ENCODE data around the gene SLC14A1. TPM values are rescaled to one million over a fixed set of nuclear protein-coding genes. Genes with fewer than 3 reads are reported as not detected.

SLC14A1 gene
- total and polyA plus RNA-seq, 2 of the 13 experiments (the other 11 are each of a cell fraction or from before 2014, with no cell fraction given), result not detected

- intact Hi-C loops (cut with micrococcal nuclease; ENCODE audit: unreplicated experiment) (no loop called here), in situ Hi-C loops (cut with HindIII; ENCODE audit: extremely low pct_ligation_motif_present, low pct_unique_long_range_greater_than_20kb) (no loop called here)
- ChIA-PET CTCF (ENCODE audit: low intra/inter-chr PET ratio, low total read pairs) (no interaction called here), POLR2A (no interaction called here)
- FAIRE-seq (no peak), DNase-seq (ENCODE audit: low spot score) (no peak), ATAC-seq (no peak)
- H3K27ac ChIP-seq (ENCODE audit: extremely low read length, insufficient read depth, low read length), result no peak overlapping the region
- no peaks in the 10 kb centered on the region; a peak in 2 of 5 replicates for H3K27me3 ChIP-seq (ENCODE audit: control insufficient read depth in 1 of 2, insufficient read depth in 2 of 2, low read length in 2 of 2)
- H2AFZ ChIP-seq (ENCODE audit: low read length), result no peak overlapping the region
- whole genome bisulfite sequencing (ENCODE audit: low lambda C conversion rate), result 7% methylated on average over 3 of the region's 4 CpGs
- no peak for TF ChIP-seq ZNF891 (CRISPR knock-in tag; IDR thresholded peaks at IDR 0.05)
- TF ChIP-seq REXO4 (CRISPR knock-in tag; IDR thresholded peaks at IDR 0.05; ENCODE audit: borderline replicate concordance), result no peak
- TF ChIP-seq NR2F6 (IDR thresholded peaks at IDR 0.05), result no peak
- TF ChIP-seq NR2F6 (CRISPR knock-in tag; IDR thresholded peaks at IDR 0.05), result no peak
- no peak for TF ChIP-seq CBX1 (IDR thresholded peaks at IDR 0.05; ENCODE audit: low read depth)
- no peak for TF ChIP-seq PREB (CRISPR knock-in tag; IDR thresholded peaks at IDR 0.05)
- no peak for TF ChIP-seq FOXM1 (CRISPR knock-in tag; IDR thresholded peaks at IDR 0.05)
- no peaks in the 10 kb centered on the region for H3K79me2 ChIP-seq (ENCODE audit: insufficient read depth, low read length)
- H3K9me3 ChIP-seq (ENCODE audit: low read length), result no peaks in the 10 kb centered on the region
- no peak overlapping the region for H3K4me3 ChIP-seq (replicated peaks in 1 of 3; ENCODE audit: insufficient read depth in 1 of 3, low read depth in 2 of 3, low read length in 3 of 3)
- no peaks in the 10 kb centered on the region for H4K20me1 ChIP-seq (ENCODE audit: insufficient read depth, low read length)
- no peak overlapping the region for H3K4me2 ChIP-seq (ENCODE audit: low read depth, low read length)
- H3K36me3 ChIP-seq (replicated peaks in 1 of 2; ENCODE audit: control insufficient read depth in 1 of 2, insufficient read depth in 2 of 2, low read length in 2 of 2), result no peaks in the 10 kb centered on the region
- BruUV-seq (replicated peaks), result no TSS peak
- no peaks in the 10 kb centered on the region for H3K4me1 ChIP-seq (ENCODE audit: insufficient read depth, low read length)
- no peak overlapping the region for H3K9ac ChIP-seq (ENCODE audit: insufficient read depth, low read depth, low read length)
Observed at GRCh38 chr18:45689396-45689795, 34.6 kb upstream of the SLC14A1 start.

- in situ Hi-C loops (cut with HindIII; ENCODE audit: extremely low pct_ligation_motif_present, low pct_unique_long_range_greater_than_20kb) (loop anchor here (10.0 kb wide), 1 partner anchor 384 kb away; the partner anchor contains the start of gene PSTPIP2), intact Hi-C loops (cut with micrococcal nuclease; ENCODE audit: unreplicated experiment) (loop anchor here (1.0 to 5.0 kb wide), 4 partner anchors 160 to 382 kb away; partner anchors contain the start of gene EPG5)
- H3K36me3 ChIP-seq (replicated peaks in 1 of 2; ENCODE audit: control insufficient read depth in 1 of 2, insufficient read depth in 2 of 2, low read length in 2 of 2), result no peaks in the 10 kb centered on the region
- CTCF ChIA-PET (ENCODE audit: low intra/inter-chr PET ratio, low total read pairs), result interaction anchor here (0.7 to 1.7 kb wide), 6 partner anchors 116 to 383 kb away, joined by 3 to 7 read pairs (median 4); no protein-coding TSS in a partner anchor
- H3K4me3 ChIP-seq (replicated peaks in 1 of 3; ENCODE audit: insufficient read depth in 1 of 3, low read depth in 2 of 3, low read length in 3 of 3), result no peak overlapping the region
- POLR2A ChIA-PET, result no interaction called here
- H3K27me3 ChIP-seq (ENCODE audit: control insufficient read depth in 1 of 2, insufficient read depth in 2 of 2, low read length in 2 of 2), result no peaks in the 10 kb centered on the region; a peak in 2 of 5 replicates
- no peaks in the 10 kb centered on the region for H3K4me1 ChIP-seq (ENCODE audit: insufficient read depth, low read length)
- H3K27ac ChIP-seq (ENCODE audit: extremely low read length, insufficient read depth, low read length), result no peak overlapping the region
- H2AFZ ChIP-seq (ENCODE audit: low read length), result no peak overlapping the region
- no TSS peak for BruUV-seq (replicated peaks)
- 4% methylated on average over 12 of the region's 12 CpGs for WGBS (ENCODE audit: low lambda C conversion rate)
- no peaks in the 10 kb centered on the region for H3K9me3 ChIP-seq (ENCODE audit: low read length)
- H3K9ac ChIP-seq (ENCODE audit: insufficient read depth, low read depth, low read length), result no peak overlapping the region
- H3K79me2 ChIP-seq (ENCODE audit: insufficient read depth, low read length), result no peaks in the 10 kb centered on the region
- ATAC-seq, result peak; percentile 97
- no peaks in the 10 kb centered on the region for H4K20me1 ChIP-seq (ENCODE audit: insufficient read depth, low read length)
- FAIRE-seq, result peak; percentile 80
- H3K4me2 ChIP-seq (ENCODE audit: low read depth, low read length), result no peak overlapping the region
- DNase-seq (ENCODE audit: low spot score), result peak; percentile 46
- TF ChIP-seq RAD21 (CRISPR knock-in tag; IDR thresholded peaks at IDR 0.05) (peak; percentile 68), KDM2A (CRISPR knock-in tag; IDR thresholded peaks at IDR 0.05; ENCODE audit: borderline replicate concordance, low read depth) (0 out of 2 replicates have a peak, but pooled peaks have one; percentile 42), CTCF (CRISPR knock-in tag; IDR thresholded peaks at IDR 0.05) (peak; percentile 92), GMEB2 (CRISPR knock-in tag; IDR thresholded peaks at IDR 0.05; ENCODE audit: low read depth) (no peak), SMC3 (IDR thresholded peaks at IDR 0.05; ENCODE audit: low read length) (peak; percentile 82), STAG1 (CRISPR knock-in tag; IDR thresholded peaks at IDR 0.05) (peak; percentile 93), FOSL2 (CRISPR knock-in tag; IDR thresholded peaks at IDR 0.05) (peak; percentile 17; the same call in 1 of the 2 replicates), TEAD3 (CRISPR knock-in tag; optimal IDR thresholded peaks at IDR 0.05; ENCODE audit: borderline replicate concordance) (peak; percentile 92)
Observed at GRCh38 chr18:45690975-45691815, 32.8 kb upstream of the SLC14A1 start.

Measured in HepG2 (cell line).